Brain microvascular endothelial cell (primary cell): ENCODE results near the gene GNPTG.

Source experiments
- DNase-seq: peaks from one replicate; pipeline ENCODE4 v3.0.0-alpha.2; 2020
- H3K27ac ChIP-seq: fragments of 250-450 bp; sonication (Bioruptor Pico); 2 replicates; pipeline ENCODE4 v1.5.1; 2020; ENCODE audit warnings: mild to moderate bottlenecking, moderate library complexity
- H3K27me3 ChIP-seq: fragments of 250-450 bp; sonication (Bioruptor Pico); replicated peaks from 2 replicates; pipeline ENCODE4 v1.5.1; 2020; ENCODE audit warnings: mild to moderate bottlenecking
- H3K36me3 ChIP-seq: fragments of 250-450 bp; sonication (Bioruptor Pico); replicated peaks from 2 replicates; pipeline ENCODE4 v1.5.1; 2020; ENCODE audit warnings: mild to moderate bottlenecking
- H3K4me3 ChIP-seq: 2 replicates; pipeline ENCODE4 v1.5.1; 2011; ENCODE audit warnings: low read depth, mild to moderate bottlenecking, control low read depth, low read length, moderate library complexity
- in situ Hi-C: cut with HindIII; loops from 2 replicates; pipeline ENCODE4 v1.10.0; 2017; ENCODE audit warnings: low sequenced_read_pairs, low pct_ligation_motif_present
- TF ChIP-seq, protein P1 (sequence below): IDR thresholded peaks from 2 replicates; pipeline ENCODE4 v1.5.1; 2011; ENCODE audit warnings: low read depth, mild to moderate bottlenecking, moderate library complexity, low read length, control low read depth, inconsistent platforms; ENCODE audit errors: missing control alignments

The GNPTG gene

GRCh38 chr16:1374418-1375297 lies 22.9 kb downstream of the GNPTG start:
- Histone ChIP-seq H3K27me3 (no peaks in the 10 kb centered on the region), H3K36me3 (peaks cover 3% of the 10 kb centered on the region), H3K27ac (no peak overlapping the region), H3K4me3 (no peak overlapping the region)
- TF ChIP-seq, protein P1, sequence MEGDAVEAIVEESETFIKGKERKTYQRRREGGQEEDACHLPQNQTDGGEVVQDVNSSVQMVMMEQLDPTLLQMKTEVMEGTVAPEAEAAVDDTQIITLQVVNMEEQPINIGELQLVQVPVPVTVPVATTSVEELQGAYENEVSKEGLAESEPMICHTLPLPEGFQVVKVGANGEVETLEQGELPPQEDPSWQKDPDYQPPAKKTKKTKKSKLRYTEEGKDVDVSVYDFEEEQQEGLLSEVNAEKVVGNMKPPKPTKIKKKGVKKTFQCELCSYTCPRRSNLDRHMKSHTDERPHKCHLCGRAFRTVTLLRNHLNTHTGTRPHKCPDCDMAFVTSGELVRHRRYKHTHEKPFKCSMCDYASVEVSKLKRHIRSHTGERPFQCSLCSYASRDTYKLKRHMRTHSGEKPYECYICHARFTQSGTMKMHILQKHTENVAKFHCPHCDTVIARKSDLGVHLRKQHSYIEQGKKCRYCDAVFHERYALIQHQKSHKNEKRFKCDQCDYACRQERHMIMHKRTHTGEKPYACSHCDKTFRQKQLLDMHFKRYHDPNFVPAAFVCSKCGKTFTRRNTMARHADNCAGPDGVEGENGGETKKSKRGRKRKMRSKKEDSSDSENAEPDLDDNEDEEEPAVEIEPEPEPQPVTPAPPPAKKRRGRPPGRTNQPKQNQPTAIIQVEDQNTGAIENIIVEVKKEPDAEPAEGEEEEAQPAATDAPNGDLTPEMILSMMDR, result no peak
- no peak for DNase-seq
- in situ Hi-C loops, result no loop called here

GRCh38 chr16:1375298-1375640 lies 23.5 kb downstream of the GNPTG start:
- DNase-seq, result no peak
- in situ Hi-C loops, result no loop called here
- TF ChIP-seq, protein P1, result no peak
- H3K27ac ChIP-seq, result no peak overlapping the region
- no peaks in the 10 kb centered on the region for H3K27me3 ChIP-seq
- H3K36me3 ChIP-seq, result no peaks in the 10 kb centered on the region
- H3K4me3 ChIP-seq, result no peak overlapping the region

- no peaks in the 10 kb centered on the region for H3K27me3 ChIP-seq
- TF ChIP-seq, protein P1, result no peak
- no peak overlapping the region for H3K27ac ChIP-seq
- no peak for DNase-seq
- no peaks in the 10 kb centered on the region for H3K36me3 ChIP-seq
- no peak overlapping the region for H3K4me3 ChIP-seq
- in situ Hi-C loops, result no loop called here
Measured at GRCh38 chr16:1375741-1376410, 24.1 kb downstream of the GNPTG start.

GRCh38 chr16:1377406-1378010 lies 25.8 kb downstream of the GNPTG start:
- in situ Hi-C loops, result no loop called here
- TF ChIP-seq, protein P1, result no peak
- H3K27ac ChIP-seq, result no peak overlapping the region
- no peak for DNase-seq
- no peaks in the 10 kb centered on the region for H3K36me3 ChIP-seq
- H3K4me3 ChIP-seq, result no peak overlapping the region
- no peaks in the 10 kb centered on the region for H3K27me3 ChIP-seq

GRCh38 chr16:1378087-1378803 lies 26.5 kb downstream of the GNPTG start:
- H3K36me3 ChIP-seq, result no peaks in the 10 kb centered on the region
- DNase-seq, result no peak
- peak overlapping the region; percentile 68 for H3K27ac ChIP-seq
- TF ChIP-seq, protein P1, result no peak
- in situ Hi-C loops, result no loop called here
- no peaks in the 10 kb centered on the region for H3K27me3 ChIP-seq
- peak overlapping the region; percentile 52 for H3K4me3 ChIP-seq
